Nephron progenitor cell (in vitro differentiated cells): ENCODE data around the gene CAPN2.

ENCODE experiments used
- DNase-seq: peaks from one replicate; pipeline ENCODE4 v3.0.0; 2021
- H3K27ac Mint-ChIP-seq: 2 replicates; pipeline ENCODE4 v1.8.0; 2021; ENCODE audit warnings: mild to moderate bottlenecking, moderate library complexity, mixed read lengths
- H3K27me3 Mint-ChIP-seq: 2 replicates; pipeline ENCODE4 v1.8.0; 2021; ENCODE audit warnings: mild to moderate bottlenecking, low read depth, mixed read lengths; ENCODE audit not compliant: poor library complexity
- H3K36me3 Mint-ChIP-seq: 2 replicates; pipeline ENCODE4 v1.8.0; 2021; ENCODE audit warnings: low read depth, mixed read lengths
- H3K4me1 Mint-ChIP-seq: 2 replicates; pipeline ENCODE4 v1.8.0; 2021; ENCODE audit warnings: mixed read lengths
- H3K4me3 Mint-ChIP-seq: 2 replicates; pipeline ENCODE4 v1.8.0; 2021; ENCODE audit warnings: mild to moderate bottlenecking, moderate library complexity, mixed read lengths
- H3K9me3 Mint-ChIP-seq: 2 replicates; pipeline ENCODE4 v1.8.0; 2021; ENCODE audit warnings: mild to moderate bottlenecking, moderate library complexity, mixed read lengths
- TF ChIP-seq, protein P1 (sequence below): fragments of 200-600 bp; sonication (generic); IDR thresholded peaks from 2 replicates; pipeline ENCODE4 v1.5.0; 2021; ENCODE audit warnings: antibody characterized with exemption

Gene CAPN2

DNA sequence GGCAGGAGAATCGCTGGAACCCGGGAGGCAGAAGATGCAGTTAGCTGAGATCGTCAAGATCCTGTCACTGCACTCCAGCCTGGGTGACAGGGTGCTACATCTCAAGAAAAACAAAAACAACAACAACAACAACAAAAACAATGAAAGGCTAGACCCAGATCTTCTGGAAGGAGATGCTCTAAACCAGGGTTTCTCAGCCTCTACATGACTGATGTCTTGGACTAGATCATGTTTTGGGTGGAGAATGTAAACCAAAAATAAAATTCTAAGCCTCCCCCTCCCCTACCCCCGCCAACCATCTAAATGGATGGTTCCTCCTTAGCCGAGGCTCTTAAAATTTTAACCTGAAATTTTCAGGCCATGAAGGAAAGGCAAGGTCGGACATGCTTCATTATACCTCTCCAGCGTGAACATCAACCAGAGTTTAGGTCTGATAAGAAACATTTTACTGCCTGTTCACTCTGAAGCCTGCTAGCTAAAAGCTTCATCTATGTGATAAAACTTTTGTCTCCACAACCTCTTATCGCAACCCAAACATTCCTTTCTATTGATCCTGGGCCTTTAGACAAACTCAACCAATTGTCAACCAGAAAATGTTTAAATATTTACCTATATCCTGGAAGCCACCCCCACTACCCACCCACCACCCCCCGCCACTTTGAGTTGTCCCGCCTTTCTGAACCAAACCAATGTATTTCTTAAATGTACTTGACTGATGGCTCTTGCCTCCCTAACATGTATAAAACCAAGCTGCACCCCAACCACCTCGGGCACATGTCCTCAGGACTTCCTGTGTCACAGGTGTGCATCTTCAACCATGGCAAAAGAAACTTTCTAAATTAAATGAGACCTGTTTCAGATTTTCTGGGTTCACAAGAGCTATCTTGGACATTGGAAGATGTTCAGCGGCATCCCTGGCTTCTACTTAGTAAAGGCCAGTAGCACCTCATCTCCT is 1.9 kb upstream of the CAPN2 start:
- Mint-ChIP-seq H3K9me3 (no peaks in the 10 kb centered on the region), H3K36me3 (no peaks in the 10 kb centered on the region), H3K27ac (no peak overlapping the region), H3K4me3 (no peak overlapping the region), H3K27me3 (peaks cover 16% of the 10 kb centered on the region), H3K4me1 (peaks cover 54% of the 10 kb centered on the region)
- no peak for DNase-seq
- TF ChIP-seq, protein P1, sequence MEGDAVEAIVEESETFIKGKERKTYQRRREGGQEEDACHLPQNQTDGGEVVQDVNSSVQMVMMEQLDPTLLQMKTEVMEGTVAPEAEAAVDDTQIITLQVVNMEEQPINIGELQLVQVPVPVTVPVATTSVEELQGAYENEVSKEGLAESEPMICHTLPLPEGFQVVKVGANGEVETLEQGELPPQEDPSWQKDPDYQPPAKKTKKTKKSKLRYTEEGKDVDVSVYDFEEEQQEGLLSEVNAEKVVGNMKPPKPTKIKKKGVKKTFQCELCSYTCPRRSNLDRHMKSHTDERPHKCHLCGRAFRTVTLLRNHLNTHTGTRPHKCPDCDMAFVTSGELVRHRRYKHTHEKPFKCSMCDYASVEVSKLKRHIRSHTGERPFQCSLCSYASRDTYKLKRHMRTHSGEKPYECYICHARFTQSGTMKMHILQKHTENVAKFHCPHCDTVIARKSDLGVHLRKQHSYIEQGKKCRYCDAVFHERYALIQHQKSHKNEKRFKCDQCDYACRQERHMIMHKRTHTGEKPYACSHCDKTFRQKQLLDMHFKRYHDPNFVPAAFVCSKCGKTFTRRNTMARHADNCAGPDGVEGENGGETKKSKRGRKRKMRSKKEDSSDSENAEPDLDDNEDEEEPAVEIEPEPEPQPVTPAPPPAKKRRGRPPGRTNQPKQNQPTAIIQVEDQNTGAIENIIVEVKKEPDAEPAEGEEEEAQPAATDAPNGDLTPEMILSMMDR, result no peak

DNA sequence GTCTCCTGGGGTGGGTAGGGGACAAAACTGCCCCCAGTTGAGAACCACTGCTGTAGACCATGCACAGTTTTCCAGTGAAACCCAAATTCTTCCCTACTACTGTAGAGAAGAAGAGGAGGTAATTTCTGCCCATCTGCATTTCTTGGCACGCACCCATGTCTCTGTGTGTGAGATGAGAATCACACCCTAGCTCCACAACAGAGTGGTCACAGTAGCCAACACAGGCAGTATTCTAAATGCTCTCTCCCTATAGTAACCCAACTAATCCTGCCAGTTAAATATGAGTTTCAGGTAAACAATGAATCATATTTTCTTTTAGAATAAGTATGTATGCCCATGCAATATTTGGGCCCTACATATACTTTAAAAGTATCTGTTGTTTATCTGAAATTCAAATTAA is 1.2 kb upstream of the CAPN2 start:
- TF ChIP-seq, protein P1, result no peak
- H3K4me1 Mint-ChIP-seq, result peaks cover 49% of the 10 kb centered on the region
- no peaks in the 10 kb centered on the region for H3K36me3 Mint-ChIP-seq
- H3K27me3 Mint-ChIP-seq, result peaks cover 13% of the 10 kb centered on the region
- no peak overlapping the region for H3K27ac Mint-ChIP-seq
- H3K9me3 Mint-ChIP-seq, result no peaks in the 10 kb centered on the region
- H3K4me3 Mint-ChIP-seq, result peak overlapping the region; percentile 70
- no peak for DNase-seq

DNA sequence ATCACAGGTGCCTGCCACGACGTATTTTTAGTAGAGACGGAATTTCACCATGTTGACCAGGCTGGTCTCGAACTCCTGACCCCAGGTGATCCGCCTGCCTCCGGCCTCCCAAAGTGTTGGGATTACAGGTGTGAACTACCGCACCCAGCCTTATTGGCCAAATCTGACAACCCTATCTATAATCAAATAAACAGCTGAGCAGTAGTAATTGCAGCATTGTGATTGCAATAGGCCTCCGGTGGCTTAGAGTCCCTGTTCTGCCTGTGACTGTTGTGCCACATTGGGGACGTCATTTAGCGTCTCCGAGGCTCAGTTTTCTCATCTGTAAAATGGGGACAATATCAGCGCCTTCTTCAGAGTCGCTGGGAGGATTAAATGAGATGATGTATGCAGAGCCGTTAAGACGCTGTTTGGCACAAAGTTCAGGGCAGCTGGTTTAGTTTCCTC is 569 bp upstream of the CAPN2 start:
- DNase-seq, result no peak
- Mint-ChIP-seq H3K27me3 (peaks cover 15% of the 10 kb centered on the region), H3K4me3 (peak overlapping the region; percentile 70), H3K9me3 (no peaks in the 10 kb centered on the region), H3K4me1 (peaks cover 49% of the 10 kb centered on the region), H3K36me3 (no peaks in the 10 kb centered on the region), H3K27ac (no peak overlapping the region)
- TF ChIP-seq, protein P1, result no peak

DNA sequence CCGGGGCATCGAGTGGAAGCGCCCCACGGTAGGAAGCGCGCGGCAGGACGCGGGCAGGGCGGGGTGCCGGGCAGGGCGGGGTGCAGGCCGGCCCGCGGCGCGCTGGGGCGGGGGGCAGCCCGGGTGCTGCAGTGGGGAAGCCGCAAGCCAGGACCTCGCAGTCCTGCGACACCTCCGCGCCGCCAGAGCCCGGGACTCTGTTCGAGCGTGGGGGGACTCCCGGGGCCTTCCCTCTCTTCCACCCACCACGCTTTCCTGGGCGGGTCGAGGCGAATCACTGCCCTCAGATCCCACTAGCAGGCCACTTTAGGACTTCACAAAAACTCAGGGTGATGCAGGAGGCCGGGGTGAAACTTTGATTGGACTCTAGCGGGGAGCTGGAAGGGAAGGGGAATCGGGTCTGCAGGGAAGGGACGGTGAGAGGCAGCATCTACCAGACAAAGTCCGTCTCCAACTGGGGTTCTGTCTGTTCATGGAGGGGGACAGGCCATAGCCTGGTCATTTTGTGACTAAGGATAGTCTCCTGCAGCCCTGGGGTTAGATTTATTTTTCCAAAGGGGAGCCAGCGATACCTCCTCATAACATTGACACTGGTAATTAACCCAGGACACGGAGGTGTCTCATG is 623 bp downstream of the CAPN2 start:
- Mint-ChIP-seq H3K36me3 (no peaks in the 10 kb centered on the region), H3K27me3 (peaks cover 15% of the 10 kb centered on the region), H3K9me3 (no peaks in the 10 kb centered on the region), H3K4me3 (peak overlapping the region; percentile 94), H3K27ac (peak overlapping the region; percentile 47), H3K4me1 (peaks cover 44% of the 10 kb centered on the region)
- DNase-seq, result peak; percentile 57
- TF ChIP-seq, protein P1, result no peak

DNA sequence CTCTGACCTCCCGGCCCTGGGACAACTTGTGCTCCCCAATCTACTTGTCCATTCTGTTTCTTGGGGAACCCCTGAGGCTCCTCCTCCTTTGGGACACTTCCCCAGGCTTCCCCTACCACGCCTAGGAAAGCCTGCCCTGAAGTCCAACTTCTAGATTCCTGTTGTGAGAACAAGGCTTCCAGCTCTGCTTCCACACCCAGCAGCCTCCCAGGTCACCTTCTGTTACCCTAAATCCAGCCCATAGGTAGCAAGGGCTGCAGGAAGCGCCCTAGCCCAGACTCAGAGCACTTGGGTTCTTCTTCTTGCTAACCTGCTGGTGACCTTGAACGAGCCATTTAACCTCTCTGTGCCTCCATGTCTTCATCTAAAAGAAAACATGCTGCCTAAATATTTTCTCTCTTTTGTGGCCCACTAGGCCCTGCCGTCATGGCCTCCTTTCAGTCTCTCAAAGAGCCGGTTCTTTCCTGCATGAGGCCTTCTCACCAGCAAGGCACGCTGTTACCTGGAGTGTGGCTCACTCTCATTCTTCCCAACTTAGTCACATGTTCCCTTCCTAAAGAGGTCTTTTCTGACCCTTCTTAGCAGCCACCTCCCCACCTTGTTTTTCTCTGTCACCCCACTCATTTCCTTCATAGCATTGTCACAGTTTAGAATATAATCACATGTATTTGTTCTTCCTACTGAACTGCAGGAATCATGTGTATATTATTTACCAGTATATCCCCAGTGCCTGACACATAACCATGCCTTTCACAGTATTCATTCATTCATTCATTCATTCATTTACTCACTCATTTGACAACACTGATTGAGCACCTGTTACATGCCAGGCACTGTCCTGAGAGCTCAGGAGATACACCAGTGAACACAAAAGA is 1.4 kb downstream of the CAPN2 start:
- H3K36me3 Mint-ChIP-seq, result no peaks in the 10 kb centered on the region
- H3K27ac Mint-ChIP-seq, result peak overlapping the region; percentile 56
- H3K9me3 Mint-ChIP-seq, result no peaks in the 10 kb centered on the region
- TF ChIP-seq, protein P1, result no peak
- H3K4me3 Mint-ChIP-seq, result peak overlapping the region; percentile 94
- H3K4me1 Mint-ChIP-seq, result peaks cover 41% of the 10 kb centered on the region
- peaks cover 13% of the 10 kb centered on the region for H3K27me3 Mint-ChIP-seq
- DNase-seq, result no peak
